GM21723 (cell line): Measurements from ENCODE around the gene SYNE4.
"Not testable (repeated sequence)": the region's sequence is repeated elsewhere in the genome, so short reads cannot be mapped to it uniquely, and the experiment has no call there.

Experiments used
- ATAC-seq: cut with Tn5 transposase; IDR thresholded peaks from one replicate; pipeline ENCODE4 v1.9.1; 2021; ENCODE audit warnings: mild to moderate bottlenecking, moderate library complexity; ENCODE audit not compliant: unreplicated experiment

The SYNE4 gene, protein sequence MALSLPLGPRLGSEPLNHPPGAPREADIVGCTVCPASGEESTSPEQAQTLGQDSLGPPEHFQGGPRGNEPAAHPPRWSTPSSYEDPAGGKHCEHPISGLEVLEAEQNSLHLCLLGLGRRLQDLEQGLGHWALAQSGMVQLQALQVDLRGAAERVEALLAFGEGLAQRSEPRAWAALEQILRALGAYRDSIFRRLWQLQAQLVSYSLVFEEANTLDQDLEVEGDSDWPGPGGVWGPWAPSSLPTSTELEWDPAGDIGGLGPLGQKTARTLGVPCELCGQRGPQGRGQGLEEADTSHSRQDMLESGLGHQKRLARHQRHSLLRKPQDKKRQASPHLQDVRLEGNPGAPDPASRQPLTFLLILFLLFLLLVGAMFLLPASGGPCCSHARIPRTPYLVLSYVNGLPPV

DNA sequence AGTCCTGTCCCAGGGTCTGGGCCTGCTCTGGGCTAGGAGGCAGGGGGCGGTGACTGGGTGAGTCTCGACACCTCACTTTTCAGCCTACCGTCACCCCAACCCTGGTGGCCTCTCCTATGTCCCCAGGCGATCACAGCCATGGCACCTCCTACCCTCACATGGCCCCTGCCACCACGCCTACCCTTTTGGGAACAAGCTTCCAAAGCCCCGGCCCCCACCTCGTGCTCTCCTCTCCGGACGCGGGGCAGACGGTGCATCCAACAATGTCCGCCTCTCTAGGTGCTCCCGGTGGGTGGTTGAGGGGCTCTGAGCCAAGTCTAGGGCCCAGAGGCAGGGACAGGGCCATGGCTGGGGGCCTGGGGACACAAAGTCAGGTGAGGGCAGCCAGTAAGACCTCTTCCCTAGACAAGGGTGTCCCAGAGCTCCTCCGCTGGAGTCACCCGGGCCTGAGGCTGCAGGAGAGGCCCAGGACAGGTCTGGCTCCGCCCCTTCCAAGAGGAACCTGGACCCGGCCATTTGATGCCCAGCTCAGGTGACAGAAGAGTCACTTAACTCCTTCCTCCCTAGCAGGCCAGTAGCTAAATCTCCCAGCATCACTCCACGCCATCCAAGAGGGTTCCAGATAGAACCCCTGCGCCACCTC lies at the start of gene SYNE4:
TSS of gene SYNE4 (minus strand) at position 478 of the 643 bp plus-strand sequence. CDS start at position 346, 132 bp downstream.
- no peak for ATAC-seq

DNA sequence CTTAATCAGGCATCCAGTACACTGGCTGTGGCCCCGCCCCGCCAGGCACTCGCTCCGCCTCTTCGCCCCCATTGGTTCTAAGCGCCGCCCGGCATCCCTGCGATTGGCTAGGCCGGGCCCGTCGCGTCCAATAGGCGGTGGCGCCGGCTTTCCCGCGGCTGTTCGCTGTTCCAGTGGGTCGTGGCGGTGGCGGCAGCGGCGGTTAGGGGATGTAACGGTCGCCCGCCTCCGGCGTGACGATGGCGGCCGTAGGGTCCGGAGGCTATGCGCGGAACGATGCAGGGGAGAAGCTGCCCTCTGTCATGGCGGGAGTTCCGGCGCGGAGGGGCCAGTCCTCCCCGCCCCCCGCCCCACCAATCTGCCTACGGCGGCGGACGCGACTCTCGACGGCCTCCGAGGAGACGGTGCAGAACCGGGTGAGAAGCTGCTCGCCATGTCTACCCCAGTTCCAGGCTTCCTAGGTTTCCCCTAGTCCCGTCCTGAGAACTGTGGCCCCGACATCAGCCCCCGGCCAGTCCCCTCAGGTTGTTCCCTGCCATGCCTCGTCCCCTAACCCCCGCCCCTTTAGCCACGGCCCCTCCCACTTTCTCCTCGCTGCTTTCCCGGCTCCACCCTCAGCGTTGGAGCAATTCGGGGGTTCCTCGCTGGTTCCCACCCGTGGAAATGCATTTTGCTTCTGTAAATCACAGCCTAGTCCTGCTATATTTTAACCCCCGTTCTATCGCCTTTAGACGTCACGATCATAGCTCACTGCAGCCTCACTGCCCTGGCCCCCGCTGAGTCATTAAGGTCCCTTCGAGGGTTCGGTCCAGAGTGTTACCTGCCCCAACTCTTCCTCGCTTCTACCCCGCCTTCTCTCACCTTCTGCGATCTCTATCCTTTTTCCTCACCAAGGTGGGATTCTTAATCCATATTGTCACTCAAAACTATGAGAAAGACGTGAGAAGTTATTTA lies 46.4 kb upstream of the SYNE4 start, which contains the start of gene WDR62:
TSS of gene WDR62 (plus strand) at position 165 of the 954 bp plus-strand sequence. CDS start at position 240, 75 bp downstream.
- ATAC-seq, result peak; percentile 67

DNA sequence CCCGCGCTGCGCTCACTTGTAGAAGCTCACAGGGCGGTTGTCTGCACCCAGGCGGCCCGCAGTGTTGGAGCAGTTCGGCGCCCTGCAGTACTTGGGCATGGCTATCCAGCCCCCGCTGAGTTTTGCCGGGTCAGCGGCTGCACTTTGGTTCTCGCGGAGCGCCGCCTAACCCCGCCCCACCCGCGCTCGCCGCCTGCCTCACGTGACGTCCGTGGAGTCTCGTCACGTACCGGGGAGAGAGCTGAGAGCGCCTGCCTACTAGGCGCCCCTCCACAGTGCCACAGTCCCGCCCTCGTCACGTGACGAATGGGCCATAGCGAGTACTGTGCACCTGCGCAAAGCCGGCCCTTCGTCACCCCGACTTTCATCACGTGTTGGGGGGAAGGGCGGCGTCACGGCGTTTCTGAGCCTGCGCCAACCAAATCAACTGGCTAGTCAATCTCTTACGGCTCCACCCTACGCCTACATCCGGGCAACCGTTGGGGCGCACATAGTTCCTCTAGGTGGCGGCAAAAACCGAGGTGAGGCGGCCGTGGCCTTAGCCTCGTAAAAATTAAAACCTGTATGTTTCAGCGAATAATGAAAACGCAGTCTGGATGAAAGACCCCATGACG lies 45.6 kb upstream of the SYNE4 start, which contains the start of gene THAP8:
TSS of gene THAP8 (minus strand) at position 167 of the 614 bp plus-strand sequence. CDS start at position 99, 68 bp downstream.
- ATAC-seq, result peak; percentile 83

DNA sequence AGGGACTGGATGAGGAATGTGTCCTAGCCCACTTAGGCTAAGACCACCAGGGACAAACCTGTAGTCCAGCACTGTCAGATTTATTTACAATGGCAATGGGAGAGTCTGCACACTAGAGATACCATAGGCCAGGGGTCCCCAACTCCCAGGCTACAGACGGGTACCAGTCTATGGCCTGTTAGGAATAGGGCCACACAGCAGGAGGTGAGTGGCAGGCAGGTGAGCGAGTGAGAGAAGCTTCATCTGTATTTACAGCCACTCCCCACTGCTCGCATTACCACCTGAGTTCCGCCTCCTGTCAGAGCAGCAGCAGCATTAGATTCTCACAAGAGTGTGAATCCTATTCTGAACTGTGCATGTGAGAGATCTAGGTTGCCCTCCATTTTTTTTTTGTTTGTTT lies 43.0 kb upstream of the SYNE4 start:
- ATAC-seq, result no peak

DNA sequence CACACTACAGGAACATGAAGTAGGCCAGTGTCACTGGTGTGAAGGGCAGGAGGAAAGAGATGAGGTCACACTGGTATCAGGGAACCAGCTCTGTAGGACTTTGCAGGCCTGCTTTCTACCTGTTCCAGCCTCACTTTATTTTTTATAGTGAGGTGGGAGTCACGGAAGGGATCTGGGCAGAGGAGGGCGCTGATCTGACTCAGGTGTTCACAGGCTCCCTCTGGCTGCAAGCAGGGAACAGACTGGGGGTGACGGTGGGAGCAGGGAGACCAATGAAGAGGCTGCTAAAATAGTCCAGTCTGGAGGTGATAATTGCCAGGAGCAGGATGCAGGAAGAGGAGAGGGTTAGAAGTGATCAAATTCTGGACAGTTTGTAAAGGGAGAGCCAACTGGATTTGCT lies 42.6 kb upstream of the SYNE4 start:
- no peak for ATAC-seq

DNA sequence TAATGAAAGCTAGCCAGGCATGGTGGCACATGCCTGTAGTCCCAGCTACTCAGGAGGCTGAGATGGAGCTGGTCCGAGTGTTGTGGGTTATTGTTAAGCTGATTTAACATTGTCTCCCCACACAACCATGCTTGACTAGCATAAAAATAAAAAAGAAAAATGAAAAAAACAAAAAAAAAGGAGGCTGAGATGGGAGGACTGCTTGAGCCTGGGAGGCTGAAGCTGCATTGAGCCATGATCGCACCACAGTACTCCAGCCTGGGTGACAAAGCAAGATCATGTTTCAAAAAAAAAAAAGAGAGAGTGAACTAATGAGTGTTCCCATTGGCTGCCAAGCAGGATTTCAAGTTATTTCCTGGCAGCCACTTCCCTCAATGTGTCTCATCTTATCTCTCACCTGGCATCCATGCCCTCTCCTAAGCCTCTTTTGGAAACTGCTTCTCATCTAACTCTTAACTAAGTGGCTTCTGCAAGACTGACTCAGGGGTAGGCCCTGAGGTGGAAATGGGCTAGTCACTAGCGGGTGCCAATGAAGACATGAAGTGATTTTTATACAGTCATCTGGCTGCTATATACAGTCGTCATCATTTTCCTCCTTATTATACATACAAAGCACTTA lies 40.6 kb upstream of the SYNE4 start:
- ATAC-seq, result no peak

DNA sequence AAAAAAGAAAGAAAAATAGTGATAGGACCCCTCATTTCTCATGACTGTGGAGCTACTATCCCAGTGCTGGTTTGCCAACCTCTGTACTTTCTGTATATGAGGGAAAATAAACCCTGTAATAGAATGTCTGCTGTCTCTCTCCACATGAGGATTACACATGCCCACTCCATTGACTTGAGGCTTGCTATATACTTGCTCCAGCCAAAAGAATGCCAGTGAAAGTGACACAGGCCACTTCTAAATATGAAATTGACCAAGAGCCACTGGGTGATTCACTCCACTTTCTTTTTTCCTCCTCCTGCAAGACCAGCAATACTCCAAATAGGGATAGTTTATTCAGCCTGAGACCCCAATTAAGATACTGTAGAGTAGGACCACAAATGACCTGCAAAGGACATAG lies 39.2 kb upstream of the SYNE4 start:
- no peak for ATAC-seq

DNA sequence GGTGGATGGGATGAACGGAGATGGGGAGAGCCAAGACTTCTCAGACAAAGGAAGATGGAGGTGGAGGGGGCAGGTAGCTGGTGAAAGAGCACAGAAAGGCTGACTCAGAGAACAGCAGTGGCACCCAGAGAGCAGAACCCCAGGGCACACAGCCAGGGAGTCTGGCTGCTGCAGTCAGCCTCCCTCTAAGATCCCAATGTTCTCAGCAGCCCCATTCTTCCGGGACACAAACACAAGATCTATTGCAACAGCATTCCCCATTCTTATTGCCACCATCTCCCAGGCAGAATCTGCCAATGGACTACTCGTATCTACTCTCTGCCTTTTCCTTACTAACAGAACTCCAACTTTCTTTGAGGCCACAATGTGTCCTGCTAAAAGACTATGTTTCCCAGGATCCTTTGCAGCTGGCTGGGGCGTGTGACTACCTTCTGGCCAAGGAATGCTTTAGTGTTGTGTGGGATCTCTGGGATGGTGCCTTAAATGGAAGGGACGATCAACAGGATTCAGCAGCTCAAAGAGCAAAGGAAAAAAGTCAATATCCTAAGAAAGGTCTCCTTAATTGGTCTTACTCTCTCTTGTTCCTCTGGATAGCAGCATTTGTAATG lies 37.9 kb upstream of the SYNE4 start:
- no peak for ATAC-seq

DNA sequence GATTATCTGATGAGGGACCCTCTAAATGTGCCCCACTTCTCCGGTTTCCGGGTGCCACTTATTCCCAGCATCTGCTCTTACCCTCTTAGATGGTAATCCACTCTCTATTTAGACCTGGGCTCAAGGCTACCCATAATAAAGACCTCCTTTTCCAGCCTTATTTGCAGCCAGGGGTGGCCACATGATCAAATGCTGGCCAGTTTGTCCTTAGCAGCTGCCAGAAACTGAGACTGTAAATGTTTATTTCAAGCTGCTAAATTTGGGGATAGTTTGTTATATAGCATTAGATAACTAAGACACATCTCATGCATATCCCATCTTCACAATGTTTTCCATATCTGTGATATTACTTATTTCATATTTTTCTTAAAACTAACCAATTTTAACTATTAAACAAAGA lies 35.3 kb upstream of the SYNE4 start:
- no peak for ATAC-seq

DNA sequence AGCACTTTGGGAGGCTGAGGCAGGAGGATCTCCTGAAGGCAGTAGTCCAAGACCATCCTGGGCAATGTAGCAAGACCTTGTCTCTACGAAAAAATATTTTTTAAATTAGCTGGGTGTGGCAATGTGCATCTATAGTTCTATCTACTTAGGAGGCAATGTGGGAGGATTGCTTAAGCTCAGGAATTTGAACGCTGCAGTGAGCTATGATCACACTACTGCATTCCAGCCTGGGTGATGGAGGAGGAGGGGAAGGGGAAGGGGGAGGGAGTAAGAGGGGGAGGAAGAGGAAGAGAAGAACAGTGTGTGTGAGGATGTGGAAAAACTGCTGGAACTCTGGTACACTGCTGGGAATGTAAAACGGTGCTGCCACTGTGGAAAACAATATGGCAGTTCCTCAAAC lies 33.2 kb upstream of the SYNE4 start:
- ATAC-seq, result no peak

DNA sequence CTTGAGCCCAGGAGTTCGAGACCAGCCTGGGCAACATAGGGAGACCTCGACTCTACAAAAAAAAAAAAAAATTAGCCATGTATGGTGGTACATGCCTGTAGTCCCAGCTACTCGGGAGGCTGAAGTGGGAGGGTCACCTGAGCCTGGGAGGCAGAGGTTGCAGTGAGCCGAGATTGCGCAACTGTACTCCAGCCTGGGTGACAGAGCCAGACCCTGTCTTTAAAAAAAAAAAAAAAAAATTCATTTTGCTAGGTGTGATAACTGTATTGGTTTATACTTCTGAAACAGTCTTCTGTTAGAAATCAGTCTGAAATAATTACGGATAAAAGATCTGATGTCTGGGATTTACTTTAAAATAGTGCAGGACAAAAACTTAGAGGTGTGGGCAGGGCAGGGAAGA lies 32.5 kb upstream of the SYNE4 start:
- not testable (repeated sequence) for ATAC-seq

DNA sequence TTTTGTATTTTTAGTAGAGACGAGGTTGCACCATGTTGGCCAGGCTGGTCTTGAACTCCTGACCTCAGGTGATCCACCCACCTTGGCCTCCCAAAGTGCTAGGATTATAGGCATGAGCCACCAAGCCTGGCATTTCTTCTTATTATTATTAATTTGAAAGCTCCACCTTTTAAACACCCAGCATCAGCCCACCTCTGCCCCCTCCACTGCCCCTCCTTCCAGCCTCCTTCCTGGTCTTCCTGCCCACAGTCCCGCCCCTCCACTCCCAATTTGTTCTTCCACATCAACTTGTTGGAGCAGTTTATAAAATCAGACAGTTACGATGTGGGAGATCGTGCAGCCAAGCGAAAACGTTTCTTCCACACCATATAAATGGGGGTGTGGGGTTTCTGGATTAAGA lies 31.9 kb upstream of the SYNE4 start:
- ATAC-seq, result no peak

DNA sequence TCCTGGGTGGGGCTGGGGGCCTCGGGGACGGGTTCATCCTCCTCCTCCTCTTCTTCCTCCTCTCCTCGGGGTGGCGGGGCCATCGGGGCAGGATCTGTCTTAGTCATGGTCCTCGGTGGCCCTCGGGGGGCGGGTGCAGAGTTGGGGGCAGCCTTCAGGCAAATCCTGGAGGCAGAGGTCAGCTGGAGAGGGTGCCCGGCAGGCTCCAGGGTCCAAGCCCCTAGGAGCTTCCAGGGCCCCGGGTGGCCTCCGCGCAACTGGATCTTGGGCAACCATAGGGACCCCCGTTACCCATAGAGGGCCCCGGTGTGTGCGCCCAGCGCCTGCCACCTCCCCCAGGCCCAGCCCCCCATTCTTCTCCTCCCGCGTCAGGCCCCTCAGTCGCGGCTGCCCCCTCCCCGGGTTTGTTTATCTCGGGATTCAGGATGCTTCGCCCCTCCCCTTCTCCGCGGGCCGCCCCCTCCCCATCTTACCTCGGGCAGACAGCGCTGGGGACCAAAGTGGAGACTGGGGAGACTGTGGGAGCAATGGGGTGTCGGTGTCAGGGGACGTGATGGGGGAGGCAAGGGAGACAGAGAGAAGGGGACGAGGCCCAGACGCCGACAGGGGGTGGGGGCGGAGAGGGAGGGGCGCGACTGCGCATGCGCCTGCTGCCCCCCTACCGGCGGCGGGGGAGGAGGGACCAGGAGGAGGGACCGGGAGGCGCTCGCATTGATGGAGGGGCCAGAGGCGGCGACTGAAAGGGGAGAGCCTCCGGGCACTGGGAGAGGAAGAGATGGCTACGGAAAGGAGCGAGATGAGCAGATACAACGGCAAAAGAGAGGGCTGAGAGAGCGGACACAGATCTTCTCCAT lies 23.9 kb upstream of the SYNE4 start, which contains the start of gene CLIP3:
TSS of gene CLIP3 (minus strand) at position 623 of the 854 bp plus-strand sequence. CDS start at position 107, 516 bp downstream.
- no peak for ATAC-seq

DNA sequence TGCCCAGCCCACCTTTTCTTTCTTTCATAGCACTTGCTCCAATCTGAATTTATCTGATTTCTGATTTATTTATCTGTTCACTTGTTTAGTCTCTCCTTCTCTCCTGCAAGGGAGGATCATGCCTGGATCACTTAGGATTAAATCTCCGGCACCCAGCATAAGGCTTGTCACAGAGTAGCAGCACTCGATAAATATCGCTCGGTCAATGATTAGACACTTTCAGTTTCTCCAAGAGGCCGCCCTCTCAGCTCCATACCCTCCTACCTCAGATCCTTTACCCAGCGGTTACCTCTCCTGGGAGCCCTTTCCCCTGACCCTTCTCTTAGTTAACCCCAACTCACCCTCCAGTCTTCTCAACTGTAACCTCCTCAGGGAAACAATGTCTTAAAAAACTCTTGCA lies 22.7 kb upstream of the SYNE4 start:
- ATAC-seq, result no peak

DNA sequence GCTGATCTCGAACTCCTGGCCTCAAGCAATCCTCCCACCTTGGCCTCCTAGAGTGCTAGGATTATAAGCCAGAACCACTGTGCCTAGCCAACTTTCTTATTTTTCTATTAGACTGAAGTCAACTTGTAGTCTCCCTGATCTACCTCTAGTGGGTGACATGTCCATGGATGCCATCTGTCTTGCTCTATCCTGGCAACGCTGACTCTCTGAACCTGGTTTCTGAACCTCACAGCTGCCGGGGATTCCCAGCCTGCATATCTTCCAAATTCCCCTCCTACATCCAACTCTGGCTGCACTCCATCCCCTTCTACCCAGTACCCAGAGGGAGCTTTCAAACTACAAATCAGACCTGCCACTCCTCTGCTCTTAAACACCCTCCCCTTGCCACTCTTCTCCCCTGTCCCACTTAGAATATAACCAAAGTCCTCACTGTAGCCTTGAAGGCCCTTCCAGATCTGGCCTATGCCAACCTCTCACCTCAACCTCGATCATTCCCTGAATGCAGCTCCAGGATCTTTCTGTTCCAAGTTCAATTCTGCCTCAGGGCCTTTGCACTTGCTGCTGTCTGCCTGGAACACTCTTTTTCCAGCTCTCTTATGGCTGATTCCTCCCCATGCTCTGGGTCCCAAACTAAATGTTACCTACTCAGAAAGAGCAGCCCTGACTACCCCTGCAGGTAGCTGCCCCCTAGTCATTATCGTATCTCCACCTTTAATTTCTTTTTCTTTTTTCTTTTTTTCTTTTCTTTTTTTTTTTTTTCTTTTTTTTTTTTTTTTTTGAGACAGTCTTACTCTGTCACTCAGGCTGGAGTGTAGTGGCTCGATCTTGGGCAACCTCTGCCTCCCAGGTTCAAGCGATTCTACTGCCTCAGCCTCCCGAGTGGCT lies 21.9 kb upstream of the SYNE4 start:
- no peak for ATAC-seq

DNA sequence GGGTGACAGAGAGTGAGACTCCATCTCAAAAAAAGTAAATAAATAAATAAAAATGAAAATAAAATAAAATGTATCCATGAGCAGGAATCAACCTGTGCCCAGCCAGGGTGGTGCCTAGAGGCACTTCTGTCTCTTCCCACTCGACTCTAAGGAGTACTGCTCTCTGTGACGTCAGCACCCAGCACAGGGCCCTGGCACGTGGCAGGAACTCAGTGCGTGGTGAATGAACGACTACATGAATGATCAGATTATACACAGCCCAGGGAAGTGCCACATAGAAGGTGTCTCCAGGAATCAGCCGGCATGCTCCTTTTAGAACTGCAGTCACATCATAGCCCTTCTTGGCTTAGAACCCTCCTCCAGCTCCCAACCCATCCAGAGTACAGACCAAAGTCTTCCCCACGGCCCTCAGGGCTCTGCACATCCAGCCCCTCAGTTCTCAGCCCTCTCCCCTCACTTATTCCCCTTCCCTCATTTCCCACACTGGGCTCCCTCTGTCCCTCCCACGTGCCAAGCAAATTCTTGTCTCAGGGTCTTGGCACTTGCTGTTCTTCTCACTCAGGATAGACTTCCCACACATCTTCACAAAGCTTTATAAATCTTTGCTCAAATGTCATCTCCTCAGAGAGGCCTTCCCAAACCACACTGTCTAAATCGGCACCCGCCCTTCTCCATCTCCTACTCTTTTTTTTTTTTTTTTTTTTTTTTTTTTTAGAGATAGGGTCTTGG lies 19.9 kb upstream of the SYNE4 start:
- ATAC-seq, result no peak

DNA sequence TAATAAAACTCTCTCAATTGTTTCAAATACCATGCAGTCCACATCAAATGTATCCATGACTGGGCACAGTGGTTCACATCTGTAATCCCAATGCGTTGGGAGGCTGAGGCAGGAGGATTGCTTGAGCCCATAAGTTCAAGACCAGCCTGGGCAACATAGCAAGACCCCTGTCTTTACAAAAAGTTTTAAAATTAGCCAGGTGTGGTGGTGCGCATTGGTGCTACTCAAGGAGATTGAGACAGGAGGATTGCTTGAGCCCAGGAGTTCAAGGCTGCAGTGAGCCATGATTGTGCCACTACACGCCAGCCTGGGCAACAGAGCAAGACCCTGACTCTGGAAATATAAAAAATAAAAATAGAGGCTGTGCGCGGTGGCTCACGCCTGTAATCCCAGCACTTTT lies 19.1 kb upstream of the SYNE4 start:
- no peak for ATAC-seq
